Urinary bladder (tissue), 4 donors: ENCODE results near the gene ZCCHC2. TPM values are rescaled to one million over a fixed set of nuclear protein-coding genes. Genes with fewer than 3 reads are reported as not detected.
A peak's percentile ranks its signal among the peaks of the same experiment; 100 is the strongest.

Source experiments
- DNase-seq: peaks from one replicate; pipeline ENCODE4 v3.0.0-alpha.2; 2015; ENCODE audit errors: extremely low spot score
- H3K27ac ChIP-seq: one replicate; pipeline ENCODE4 v1.5.1; 2013; ENCODE audit warnings: low read depth, mild to moderate bottlenecking, moderate library complexity
- H3K36me3 ChIP-seq: one replicate; pipeline ENCODE4 v1.6.1; 2013; ENCODE audit warnings: mild to moderate bottlenecking, moderate library complexity; ENCODE audit not compliant: insufficient read depth
- H3K4me1 ChIP-seq: one replicate; pipeline ENCODE4 v1.6.1; 2013; ENCODE audit warnings: mild to moderate bottlenecking, moderate library complexity; ENCODE audit not compliant: insufficient read depth
- H3K4me3 ChIP-seq: one replicate; pipeline ENCODE4 v1.5.1; 2013; ENCODE audit warnings: low read depth, low read length
- WGBS: extraction: QIAGEN DNeasy Blood & Tissue Kit; methylation state at CpG from one replicate; pipeline ENCODE4 v1.1.7; 2013; 5-methylcytosine and 5-hydroxymethylcytosine counted together
- polyA plus RNA-seq: library from polyadenylated mRNA; stranded (reverse); fragments of 200-250 nt; gene quantifications from one replicate; pipeline ENCODE4 v1.2.3, GENCODE V29; 2013
- total RNA-seq: library from RNA; depleted of rRNA; stranded (reverse); fragments of >200 nt; gene quantifications from one replicate; pipeline ENCODE4 v1.2.3, GENCODE V29; 2014
- donor health status: healthy with polysubstance abuse.
- donor health status: healthy.

Gene ZCCHC2
- total and polyA plus RNA-seq, 2 donors, result 10.8 to 13.4 TPM

- no peak for DNase-seq
- Histone ChIP-seq H3K4me3 (no peak overlapping the region), H3K4me1 (no peaks in the 10 kb centered on the region), H3K36me3 (no peaks in the 10 kb centered on the region), H3K27ac (no peak overlapping the region)
- 93% methylated on average over 1 of the region's 1 CpG for WGBS
These were observed 95.9 kb downstream of the ZCCHC2 start for GRCh38 chr18:62618735-62619134.

- DNase-seq, result no peak
- H3K27ac ChIP-seq, result no peak overlapping the region
These were observed 98.7 kb downstream of the ZCCHC2 start for GRCh38 chr18:62621546-62621945.

DNA sequence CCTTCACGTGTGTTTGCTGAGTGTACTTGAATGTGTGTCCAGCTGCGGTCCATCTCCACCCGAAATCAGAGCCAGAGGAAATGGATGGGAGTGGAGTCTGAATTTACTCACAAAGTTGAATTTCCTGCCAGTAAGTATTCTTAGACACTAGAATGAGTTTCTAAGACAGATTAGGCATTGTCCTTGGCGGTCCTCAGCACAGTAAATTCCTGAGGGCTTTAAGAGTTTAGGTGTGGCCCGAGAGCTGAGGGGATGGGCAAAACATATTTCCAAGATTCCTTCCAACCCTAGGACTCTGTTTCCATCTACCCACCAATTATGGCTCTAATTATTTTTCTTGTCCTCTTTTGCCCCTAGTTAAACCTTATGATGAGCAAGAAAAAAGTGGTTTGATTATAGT, 102.2 kb downstream of the ZCCHC2 start:
- DNase-seq, result peak; percentile 37
- H3K27ac ChIP-seq, result no peak overlapping the region

More at GRCh38 chr18:62621546-62621945, 98.7 kb downstream of the ZCCHC2 start:
- 45% methylated on average over 12 of the region's 12 CpGs for WGBS
- Histone ChIP-seq H3K4me3 (no peak overlapping the region), H3K4me1 (no peaks in the 10 kb centered on the region), H3K36me3 (no peaks in the 10 kb centered on the region)

More for the DNA sequence above, 102.2 kb downstream of the ZCCHC2 start:
- H3K36me3 ChIP-seq, result peaks cover 2% of the 10 kb centered on the region
- no peaks in the 10 kb centered on the region for H3K4me1 ChIP-seq
- H3K4me3 ChIP-seq, result no peak overlapping the region
- 16% methylated on average over 5 of the region's 5 CpGs for WGBS

Other genes with a start within 250 kb of the ZCCHC2 start
- 11.1 TPM for gene TNFRSF11A, start 197.7 kb upstream of the ZCCHC2 start, total RNA-seq
- 1.6 TPM for gene TNFRSF11A, start 197.7 kb upstream of the ZCCHC2 start, polyA plus RNA-seq
- 27.3 TPM for gene PHLPP1, start 192.5 kb downstream of the ZCCHC2 start, total RNA-seq
- 6.6 TPM for gene PHLPP1, start 192.5 kb downstream of the ZCCHC2 start, polyA plus RNA-seq